Natural killer cell (primary cell): Measurements from ENCODE around the gene KCNQ1OT1. TPM values are rescaled to one million over a fixed set of nuclear protein-coding genes. Genes with fewer than 3 reads are reported as not detected.

ENCODE experiments used
- ATAC-seq, 3 donors: fragments of 150-1000 bp in 2 of 3; fragments of 200-7000 bp in 1 of 3; cut with Tn5 transposase; 1 replicate in 1 of 3; 2 replicates in 2 of 3; pipeline ENCODE4 v1.10.0; 2021; ENCODE audit warnings: mild to moderate bottlenecking in 2 of 3, moderate library complexity in 2 of 3
- DNase-seq, 2 donors: peaks; one replicate each; pipeline versions ENCODE4 v3.0.0 to v3.0.0-alpha.2; 2013 to 2021; ENCODE audit warnings: mixed read lengths in 1 of 2
- H3K27ac ChIP-seq: one replicate; pipeline ENCODE4 v1.5.1; 2013; ENCODE audit warnings: mild to moderate bottlenecking, low read length
- H3K27me3 ChIP-seq: one replicate; pipeline ENCODE4 v1.6.1; 2013; ENCODE audit warnings: low read length; ENCODE audit not compliant: control insufficient read depth, insufficient read depth
- H3K36me3 ChIP-seq: one replicate; pipeline ENCODE4 v1.6.1; 2013; ENCODE audit warnings: low read length; ENCODE audit not compliant: control insufficient read depth, insufficient read depth
- H3K4me1 ChIP-seq: one replicate; pipeline ENCODE4 v1.6.1; 2013; ENCODE audit warnings: low read length; ENCODE audit not compliant: control insufficient read depth, insufficient read depth
- H3K4me3 ChIP-seq: one replicate; pipeline ENCODE4 v1.5.1; 2013; ENCODE audit warnings: low read length
- H3K9me3 ChIP-seq: one replicate; pipeline ENCODE4 v1.6.1; 2013; ENCODE audit warnings: low read length; ENCODE audit not compliant: control insufficient read depth, insufficient read depth
- H3K27ac Mint-ChIP-seq, 2 donors: one replicate each; pipeline ENCODE4 v1.8.0; 2022; ENCODE audit warnings: mild to moderate bottlenecking in 2 of 2, mixed read lengths in 2 of 2, moderate library complexity in 1 of 2
- H3K27me3 Mint-ChIP-seq, 2 donors: one replicate each; pipeline ENCODE4 v1.8.0; 2022; ENCODE audit warnings: low read depth in 2 of 2, mixed read lengths in 2 of 2
- H3K36me3 Mint-ChIP-seq: one replicate; pipeline ENCODE4 v1.8.0; 2022; ENCODE audit warnings: mixed read lengths
- H3K4me1 Mint-ChIP-seq, 2 donors: one replicate each; pipeline ENCODE4 v1.8.0; 2022; ENCODE audit warnings: mixed read lengths in 2 of 2
- H3K4me3 Mint-ChIP-seq: one replicate; pipeline ENCODE4 v1.8.0; 2022; ENCODE audit warnings: mild to moderate bottlenecking, moderate library complexity, mixed read lengths
- H3K9me3 Mint-ChIP-seq, 2 donors: one replicate each; pipeline ENCODE4 v1.8.0; 2022; ENCODE audit warnings: mixed read lengths in 2 of 2
- CTCF ChIP-seq: fragments of 200-600 bp; IDR thresholded peaks from one replicate; pipeline ENCODE4 v1.8.0; 2022; ENCODE audit warnings: antibody characterized with exemption
- WGBS: methylation state at CpG from one replicate; pipeline ENCODE4 v1.1.7; 2013; ENCODE audit warnings: missing lambda C conversion rate; ENCODE audit not compliant: insufficient coverage; 5-methylcytosine and 5-hydroxymethylcytosine counted together
- intact Hi-C: fragments of 100-400 bp; cut with micrococcal nuclease; formaldehyde crosslinking; loops from one replicate; pipeline ENCODE4 v1.14.2; 2022
- total RNA-seq, 4 donors: library from RNA; stranded (reverse); fragments of 120-200 nt in 1 of 4; gene quantifications; one replicate each; pipeline versions ENCODE4 v1.2.3 to v1.2.4, GENCODE V29; 2013 to 2022

Gene KCNQ1OT1
- total RNA-seq, 3 donors from 2014 or later (not counting 1 experiment from before 2014, with no cell fraction given), result 0.72 to 0.78 (median 0.75) TPM

- H3K27me3 Mint-ChIP-seq, result peaks cover 22 to 48% of the 10 kb centered on the region in 2 donors
- 90% methylated on average over 3 of the region's 3 CpGs for WGBS
- Histone ChIP-seq H3K36me3 (no peaks in the 10 kb centered on the region), H3K27ac (no peak overlapping the region), H3K9me3 (no peaks in the 10 kb centered on the region), H3K27me3 (peaks cover 2% of the 10 kb centered on the region), H3K4me1 (no peaks in the 10 kb centered on the region), H3K4me3 (no peak overlapping the region)
- peaks cover 8% of the 10 kb centered on the region for H3K36me3 Mint-ChIP-seq
- DNase-seq (no peak), ATAC-seq (no peak)
- no peak overlapping the region for H3K4me3 Mint-ChIP-seq
- H3K9me3 Mint-ChIP-seq, result no peaks in the 10 kb centered on the region
- H3K4me1 Mint-ChIP-seq, result no peaks in the 10 kb centered on the region
- no peak for TF ChIP-seq CTCF
- intact Hi-C loops, result no loop called here
- no peak overlapping the region for H3K27ac Mint-ChIP-seq
Observed at GRCh38 chr11:2595204-2595603, 104.6 kb downstream of the KCNQ1OT1 start.

- Mint-ChIP-seq H3K4me3 (no peak overlapping the region), H3K4me1 (no peaks in the 10 kb centered on the region), H3K27me3 (peaks cover 19 to 40% of the 10 kb centered on the region in 2 donors), H3K27ac (no peak overlapping the region), H3K9me3 (no peaks in the 10 kb centered on the region), H3K36me3 (peaks cover 8% of the 10 kb centered on the region)
- H3K27me3 ChIP-seq, result peaks cover 2% of the 10 kb centered on the region
- intact Hi-C loops, result no loop called here
- H3K4me3 ChIP-seq, result no peak overlapping the region
- no peaks in the 10 kb centered on the region for H3K9me3 ChIP-seq
- no peak for DNase-seq
- no peaks in the 10 kb centered on the region for H3K36me3 ChIP-seq
- H3K4me1 ChIP-seq, result no peaks in the 10 kb centered on the region
- TF ChIP-seq CTCF, result no peak
- no peak for ATAC-seq
- no peak overlapping the region for H3K27ac ChIP-seq
- WGBS, result 100% methylated on average over 1 of the region's 1 CpG
Observed at GRCh38 chr11:2594267-2594666, 105.5 kb downstream of the KCNQ1OT1 start.

GRCh38 chr11:2593393-2593950 is 106.3 kb downstream of the KCNQ1OT1 start:
- Histone ChIP-seq H3K9me3 (no peaks in the 10 kb centered on the region), H3K27ac (no peak overlapping the region), H3K27me3 (no peaks in the 10 kb centered on the region), H3K4me3 (no peak overlapping the region), H3K36me3 (no peaks in the 10 kb centered on the region), H3K4me1 (no peaks in the 10 kb centered on the region)
- H3K27me3 Mint-ChIP-seq, result peaks cover 15 to 32% of the 10 kb centered on the region in 2 donors
- no peak overlapping the region for H3K27ac Mint-ChIP-seq
- H3K4me3 Mint-ChIP-seq, result no peak overlapping the region
- peaks cover 6% of the 10 kb centered on the region for H3K36me3 Mint-ChIP-seq
- intact Hi-C loops, result no loop called here
- 85% methylated on average over 15 of the region's 15 CpGs for WGBS
- H3K4me1 Mint-ChIP-seq, result no peaks in the 10 kb centered on the region
- H3K9me3 Mint-ChIP-seq, result no peaks in the 10 kb centered on the region
- no peak for ATAC-seq
- no peak for DNase-seq
- no peak for TF ChIP-seq CTCF
